Cardiac muscle cell (in vitro differentiated cells and primary cell): ENCODE measurements around the gene TBX5. TPM values are rescaled to one million over a fixed set of nuclear protein-coding genes. Genes with fewer than 3 reads are reported as not detected.

ENCODE experiments used
- DNase-seq, 2 donors: peaks; one replicate each; pipeline versions ENCODE4 v3.0.0 to v3.0.0-alpha.2; 2010 to 2017; ENCODE audit warnings: low read depth in 1 of 2, low spot score in 1 of 2
- H3K27ac ChIP-seq: fragments of 200-600 bp; sonication (generic); 2 replicates; pipeline ENCODE4 v1.5.1; 2016
- H3K27me3 ChIP-seq: fragments of 200-600 bp; sonication (generic); 2 replicates; pipeline ENCODE4 v1.6.0; 2016; ENCODE audit warnings: control low read depth
- H3K36me3 ChIP-seq: fragments of 200-600 bp; sonication (generic); 2 replicates; pipeline ENCODE4 v1.5.1; 2016; ENCODE audit warnings: control low read depth
- H3K4me1 ChIP-seq: fragments of 200-600 bp; sonication (generic); 2 replicates; pipeline ENCODE4 v1.8.1; 2017; ENCODE audit warnings: low read depth, mild to moderate bottlenecking, mixed run types
- H3K4me3 ChIP-seq: fragments of 200-600 bp; sonication (generic); 2 replicates; pipeline ENCODE4 v1.5.1; 2016; ENCODE audit warnings: mild to moderate bottlenecking
- H3K9me3 ChIP-seq: fragments of 200-600 bp; sonication (generic); 2 replicates; pipeline ENCODE4 v1.5.1; 2017; ENCODE audit warnings: low read depth, mild to moderate bottlenecking, control low read depth
- CTCF ChIP-seq: IDR thresholded peaks from 2 replicates; pipeline ENCODE4 v1.5.1; 2012; ENCODE audit warnings: low read depth, mild to moderate bottlenecking, low read length
- polyA plus RNA-seq: library from polyadenylated mRNA; unstranded; fragments of >200 nt; fragmentation: Nextera tagmentation; extraction: Ambion mirVana; gene quantifications from 2 replicates; pipeline ENCODE4 v1.2.1, GENCODE V29; 2016
- total RNA-seq: library from RNA; depleted of rRNA; stranded (reverse); fragments of >200 nt; gene quantifications from 2 replicates; pipeline ENCODE4 v1.2.3, GENCODE V29; 2016

TBX5 gene
- total and polyA plus RNA-seq, 2 experiments from 2014 or later: 83.3 to 109 TPM

- DNase-seq: peak in 1 of 2 donors; percentile 97
- no peaks in the 10 kb centered on the region for H3K9me3 ChIP-seq
- H3K4me3 ChIP-seq: no peak overlapping the region
- H3K36me3 ChIP-seq: no peaks in the 10 kb centered on the region
- peaks cover 28% of the 10 kb centered on the region for H3K4me1 ChIP-seq
- H3K27ac ChIP-seq: peak overlapping the region; percentile 91
- no peak for TF ChIP-seq CTCF
- no peaks in the 10 kb centered on the region for H3K27me3 ChIP-seq
Measured at GRCh38 chr12:114335607-114336006, 70.3 kb downstream of the TBX5 start.

- no peak for DNase-seq
- TF ChIP-seq CTCF: no peak
- no peaks in the 10 kb centered on the region for H3K36me3 ChIP-seq
Measured at GRCh38 chr12:114334395-114334794, 71.5 kb downstream of the TBX5 start.

GRCh38 chr12:114328292-114328691 lies 77.7 kb downstream of the TBX5 start:
- Histone ChIP-seq H3K27ac (no peak overlapping the region), H3K27me3 (no peaks in the 10 kb centered on the region), H3K36me3 (no peaks in the 10 kb centered on the region), H3K9me3 (no peaks in the 10 kb centered on the region), H3K4me3 (no peak overlapping the region), H3K4me1 (peaks cover 24% of the 10 kb centered on the region)
- DNase-seq: no peak
- no peak for TF ChIP-seq CTCF

More at GRCh38 chr12:114334395-114334794, 71.5 kb downstream of the TBX5 start:
- Histone ChIP-seq H3K9me3 (no peaks in the 10 kb centered on the region), H3K27ac (peak overlapping the region; percentile 91), H3K27me3 (no peaks in the 10 kb centered on the region), H3K4me3 (no peak overlapping the region), H3K4me1 (peaks cover 28% of the 10 kb centered on the region)

- no peak for TF ChIP-seq CTCF
- no peaks in the 10 kb centered on the region for H3K36me3 ChIP-seq
- no peak for DNase-seq
- H3K9me3 ChIP-seq: no peaks in the 10 kb centered on the region
- no peaks in the 10 kb centered on the region for H3K27me3 ChIP-seq
- H3K4me1 ChIP-seq: peaks cover 24% of the 10 kb centered on the region
- no peak overlapping the region for H3K4me3 ChIP-seq
- H3K27ac ChIP-seq: no peak overlapping the region
Measured at GRCh38 chr12:114327765-114328164, 78.2 kb downstream of the TBX5 start.

- Histone ChIP-seq H3K27ac (no peak overlapping the region), H3K4me1 (peaks cover 29% of the 10 kb centered on the region), H3K36me3 (no peaks in the 10 kb centered on the region), H3K9me3 (no peaks in the 10 kb centered on the region), H3K27me3 (no peaks in the 10 kb centered on the region), H3K4me3 (no peak overlapping the region)
- DNase-seq: no peak
- no peak for TF ChIP-seq CTCF
Measured at GRCh38 chr12:114321524-114321923, 84.4 kb downstream of the TBX5 start.

GRCh38 chr12:114320968-114321367 lies 85.0 kb downstream of the TBX5 start:
- TF ChIP-seq CTCF: no peak
- H3K4me1 ChIP-seq: peaks cover 23% of the 10 kb centered on the region
- no peak for DNase-seq
- no peak overlapping the region for H3K4me3 ChIP-seq
- no peaks in the 10 kb centered on the region for H3K36me3 ChIP-seq
- H3K9me3 ChIP-seq: no peaks in the 10 kb centered on the region
- H3K27ac ChIP-seq: no peak overlapping the region
- H3K27me3 ChIP-seq: no peaks in the 10 kb centered on the region
